ENCODE data around the gene AMFR. TPM values are rescaled to one million over a fixed set of nuclear protein-coding genes. Genes with fewer than 3 reads are reported as not detected.

AMFR gene
- total RNA-seq, 4 donors from 2014 or later, result 110 to 130 (median 126) TPM

DNA sequence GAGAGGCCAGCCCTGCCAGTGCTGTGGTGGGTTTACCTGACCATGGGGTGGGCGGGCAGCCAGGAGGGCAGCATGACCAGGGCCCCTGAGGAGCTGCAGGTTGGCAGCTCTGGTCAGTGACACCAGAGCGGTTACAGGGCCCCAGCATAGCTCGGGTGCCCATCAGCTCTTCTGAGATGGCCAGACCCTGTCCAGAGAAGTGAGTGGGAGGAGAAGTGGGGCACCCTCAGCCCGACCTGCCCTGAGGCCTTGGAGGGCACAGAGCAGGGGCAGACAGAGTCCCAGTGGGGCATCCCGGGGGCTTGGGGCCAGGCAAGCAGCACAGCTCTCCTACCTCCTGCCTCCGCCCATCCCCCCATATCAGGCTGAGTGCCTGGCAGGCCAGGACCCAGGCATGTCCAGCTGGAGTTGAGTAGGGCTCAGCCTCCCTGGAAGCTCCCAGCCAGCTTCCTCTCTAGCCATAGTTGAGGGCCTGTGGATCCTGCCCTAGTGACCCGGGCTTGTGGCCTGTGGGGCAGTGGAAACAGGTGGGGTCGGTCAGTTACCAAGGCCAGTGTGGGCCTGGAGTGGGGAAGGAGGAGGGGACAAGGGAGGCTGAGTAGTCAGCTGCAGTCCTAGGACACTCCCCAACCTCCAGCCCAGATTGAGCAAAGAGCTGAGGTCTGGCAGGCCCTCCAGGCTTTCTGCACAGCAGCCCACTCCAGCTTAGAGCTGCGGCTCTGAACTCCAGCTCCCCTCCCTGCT is 83.5 kb downstream of the AMFR start:
- Histone ChIP-seq H3K27ac (no peak overlapping the region), H3K4me3 (no peak overlapping the region), H3K4me1 (peaks cover 20% of the 10 kb centered on the region), H3K27me3 (no peaks in the 10 kb centered on the region), H3K36me3 (peaks cover 3% of the 10 kb centered on the region), H3K9me3 (no peaks in the 10 kb centered on the region)
- WGBS, result 96% methylated on average over 5 of the region's 9 CpGs
- DNase-seq (ENCODE audit: low spot score in 2 of 2), result no peak
- TF ChIP-seq, protein P1, sequence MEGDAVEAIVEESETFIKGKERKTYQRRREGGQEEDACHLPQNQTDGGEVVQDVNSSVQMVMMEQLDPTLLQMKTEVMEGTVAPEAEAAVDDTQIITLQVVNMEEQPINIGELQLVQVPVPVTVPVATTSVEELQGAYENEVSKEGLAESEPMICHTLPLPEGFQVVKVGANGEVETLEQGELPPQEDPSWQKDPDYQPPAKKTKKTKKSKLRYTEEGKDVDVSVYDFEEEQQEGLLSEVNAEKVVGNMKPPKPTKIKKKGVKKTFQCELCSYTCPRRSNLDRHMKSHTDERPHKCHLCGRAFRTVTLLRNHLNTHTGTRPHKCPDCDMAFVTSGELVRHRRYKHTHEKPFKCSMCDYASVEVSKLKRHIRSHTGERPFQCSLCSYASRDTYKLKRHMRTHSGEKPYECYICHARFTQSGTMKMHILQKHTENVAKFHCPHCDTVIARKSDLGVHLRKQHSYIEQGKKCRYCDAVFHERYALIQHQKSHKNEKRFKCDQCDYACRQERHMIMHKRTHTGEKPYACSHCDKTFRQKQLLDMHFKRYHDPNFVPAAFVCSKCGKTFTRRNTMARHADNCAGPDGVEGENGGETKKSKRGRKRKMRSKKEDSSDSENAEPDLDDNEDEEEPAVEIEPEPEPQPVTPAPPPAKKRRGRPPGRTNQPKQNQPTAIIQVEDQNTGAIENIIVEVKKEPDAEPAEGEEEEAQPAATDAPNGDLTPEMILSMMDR (IDR thresholded peaks at IDR 0.05), result no peak
- TF ChIP-seq POLR2A (IDR thresholded peaks at IDR 0.05), result no peak
- no peak for TF ChIP-seq POLR2AphosphoS5 (IDR thresholded peaks at IDR 0.05)
- TF ChIP-seq EP300 (IDR thresholded peaks at IDR 0.05), result no peak

- no peak for DNase-seq (ENCODE audit: low spot score in 2 of 2)
- H3K27me3 ChIP-seq, result no peaks in the 10 kb centered on the region
- no peak overlapping the region for H3K27ac ChIP-seq
- peaks cover 3% of the 10 kb centered on the region for H3K36me3 ChIP-seq
- no peaks in the 10 kb centered on the region for H3K9me3 ChIP-seq
- H3K4me3 ChIP-seq, result no peak overlapping the region
- H3K4me1 ChIP-seq, result peaks cover 28% of the 10 kb centered on the region
- WGBS, result 87% methylated on average over 17 of the region's 17 CpGs
- TF ChIP-seq POLR2A (IDR thresholded peaks at IDR 0.05) (no peak), POLR2AphosphoS5 (IDR thresholded peaks at IDR 0.05) (no peak), EP300 (IDR thresholded peaks at IDR 0.05) (no peak)
- TF ChIP-seq, protein P1 (IDR thresholded peaks at IDR 0.05), result no peak
Measured at GRCh38 chr16:56340864-56341365, 84.4 kb downstream of the AMFR start.

- TF ChIP-seq, protein P1 (IDR thresholded peaks at IDR 0.05), result no peak
- no peak for TF ChIP-seq EP300 (IDR thresholded peaks at IDR 0.05)
- TF ChIP-seq POLR2A (IDR thresholded peaks at IDR 0.05), result no peak
- no peak for TF ChIP-seq POLR2AphosphoS5 (IDR thresholded peaks at IDR 0.05)
- no peak overlapping the region for H3K27ac ChIP-seq
- no peak for DNase-seq (ENCODE audit: low spot score in 2 of 2)
- H3K36me3 ChIP-seq, result peaks cover 3% of the 10 kb centered on the region
- 93% methylated on average over 23 of the region's 23 CpGs for WGBS
- no peak overlapping the region for H3K4me3 ChIP-seq
- peaks cover 32% of the 10 kb centered on the region for H3K4me1 ChIP-seq
- H3K9me3 ChIP-seq, result no peaks in the 10 kb centered on the region
- H3K27me3 ChIP-seq, result no peaks in the 10 kb centered on the region
Measured at GRCh38 chr16:56340416-56340815, 84.9 kb downstream of the AMFR start.

DNA sequence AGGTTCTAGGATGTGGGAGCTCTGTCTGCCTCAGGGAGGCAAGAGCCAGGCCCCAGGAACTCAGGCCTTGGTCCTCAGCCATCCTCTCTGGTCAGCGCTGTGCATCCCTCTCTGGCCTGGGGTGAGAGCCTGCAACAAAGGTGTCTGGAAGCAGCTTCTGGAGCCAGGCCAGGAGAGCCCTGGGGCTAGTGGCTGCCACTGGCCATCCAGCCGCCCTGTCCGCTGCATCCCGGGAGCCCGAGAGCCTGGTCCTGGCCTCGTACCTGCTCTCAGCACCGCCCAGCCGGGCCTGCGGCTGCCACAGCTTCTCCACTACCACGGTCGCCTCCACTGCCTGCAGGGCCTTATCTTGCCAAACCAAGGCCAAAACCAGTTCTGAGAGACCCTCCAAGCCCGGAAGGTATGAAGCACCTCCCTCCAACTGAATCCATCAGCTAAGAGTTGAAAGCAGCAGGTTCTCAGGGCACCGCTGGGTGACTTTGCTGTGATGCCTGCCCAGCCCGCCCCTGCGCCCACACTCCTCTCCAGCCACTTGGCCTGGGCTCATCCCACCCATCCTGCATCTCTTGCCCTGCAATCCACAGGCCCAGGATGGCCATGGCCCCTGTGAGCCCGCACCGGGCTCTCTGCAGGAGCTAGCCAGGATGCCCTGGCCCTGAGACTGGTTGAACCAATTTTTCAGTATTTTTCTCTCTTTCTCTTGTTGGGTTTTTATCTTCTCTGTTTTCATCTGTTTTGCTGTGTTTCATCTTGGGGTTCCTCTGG is 85.7 kb downstream of the AMFR start:
- no peaks in the 10 kb centered on the region for H3K9me3 ChIP-seq
- WGBS, result 94% methylated on average over 9 of the region's 17 CpGs
- no peak overlapping the region for H3K4me3 ChIP-seq
- peaks cover 34% of the 10 kb centered on the region for H3K4me1 ChIP-seq
- TF ChIP-seq, protein P1 (IDR thresholded peaks at IDR 0.05), result no peak
- TF ChIP-seq POLR2A (IDR thresholded peaks at IDR 0.05), result no peak
- no peak for TF ChIP-seq POLR2AphosphoS5 (IDR thresholded peaks at IDR 0.05)
- TF ChIP-seq EP300 (IDR thresholded peaks at IDR 0.05), result no peak
- DNase-seq (ENCODE audit: low spot score in 2 of 2), result no peak
- H3K27me3 ChIP-seq, result no peaks in the 10 kb centered on the region
- no peak overlapping the region for H3K27ac ChIP-seq
- peaks cover 3% of the 10 kb centered on the region for H3K36me3 ChIP-seq

All from suprapubic skin (tissue), 4 donors.